ENCODE measurements around the gene OSR1. TPM values are rescaled to one million over a fixed set of nuclear protein-coding genes. Genes with fewer than 3 reads are reported as not detected.

Gene OSR1
- polyA plus RNA-seq, 1 of the 3 experiments (the other 2 are of a cell fraction), result 76.6 TPM

- TF ChIP-seq JUND (IDR thresholded peaks at IDR 0.05), result no peak
- no peak for TF ChIP-seq YY1 (IDR thresholded peaks at IDR 0.05; ENCODE audit: low read depth)
- TF ChIP-seq EP300 (IDR thresholded peaks at IDR 0.05; ENCODE audit: borderline replicate concordance in 1 of 2, low read depth in 1 of 2, low read length in 1 of 2), result no peak
- no peak for TF ChIP-seq NRF1 (IDR thresholded peaks at IDR 0.05; ENCODE audit: low read depth, low read length)
- no peak for TF ChIP-seq SIN3A (IDR thresholded peaks at IDR 0.05; ENCODE audit: borderline replicate concordance, low read depth, low read length)
Measured at GRCh38 chr2:19337202-19337601, 21.2 kb downstream of the OSR1 start (continued).

DNA sequence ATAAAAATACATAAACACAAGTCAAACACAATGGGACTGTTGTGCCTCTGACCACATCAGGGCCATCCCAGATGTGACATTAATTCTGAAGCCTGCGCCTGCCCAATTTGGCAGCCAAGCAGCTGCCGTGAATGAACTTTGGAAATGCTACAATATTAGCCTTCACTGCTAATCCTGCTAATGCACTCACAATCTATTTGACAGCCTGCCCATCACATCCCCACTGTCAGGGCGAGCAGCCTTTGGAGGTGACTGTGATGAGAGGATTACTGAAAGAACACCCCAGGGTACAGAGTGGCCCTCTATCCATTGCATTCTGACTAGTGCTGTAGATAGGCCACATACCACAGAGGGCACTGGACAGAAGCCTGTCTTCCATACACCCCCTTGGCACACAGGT lies 21.6 kb downstream of the OSR1 start:
- CTCF ChIA-PET, result interaction anchor here (0.6 to 5.9 kb wide), 4 partner anchors 12 to 950 kb away, joined by 3 to 33 read pairs (median 4); no protein-coding TSS in a partner anchor

More for the DNA sequence above, 21.6 kb downstream of the OSR1 start:
- no peak for TF ChIP-seq FOSL2 (IDR thresholded peaks at IDR 0.05; ENCODE audit: borderline replicate concordance, low read depth)
- no peak for TF ChIP-seq ELF1 (IDR thresholded peaks at IDR 0.05)
- no peak for TF ChIP-seq FOXJ3 (CRISPR knock-in tag; IDR thresholded peaks at IDR 0.05)
- no peak for TF ChIP-seq REST (IDR thresholded peaks at IDR 0.05; ENCODE audit: low read depth, low read length)
- TF ChIP-seq GATA2 (CRISPR knock-in tag; IDR thresholded peaks at IDR 0.05), result no peak
- TF ChIP-seq EP300 (IDR thresholded peaks at IDR 0.05; ENCODE audit: borderline replicate concordance in 1 of 2, low read depth in 1 of 2, low read length in 1 of 2), result no peak
- no peak for TF ChIP-seq MXI1 (IDR thresholded peaks at IDR 0.05; ENCODE audit: low read depth, low read length)
- no peak for TF ChIP-seq RFX5 (IDR thresholded peaks at IDR 0.05; ENCODE audit: low read length)
- TF ChIP-seq, protein P1, sequence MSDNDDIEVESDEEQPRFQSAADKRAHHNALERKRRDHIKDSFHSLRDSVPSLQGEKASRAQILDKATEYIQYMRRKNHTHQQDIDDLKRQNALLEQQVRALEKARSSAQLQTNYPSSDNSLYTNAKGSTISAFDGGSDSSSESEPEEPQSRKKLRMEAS (IDR thresholded peaks at IDR 0.05; ENCODE audit: low read depth), result no peak
- TF ChIP-seq, protein P2, sequence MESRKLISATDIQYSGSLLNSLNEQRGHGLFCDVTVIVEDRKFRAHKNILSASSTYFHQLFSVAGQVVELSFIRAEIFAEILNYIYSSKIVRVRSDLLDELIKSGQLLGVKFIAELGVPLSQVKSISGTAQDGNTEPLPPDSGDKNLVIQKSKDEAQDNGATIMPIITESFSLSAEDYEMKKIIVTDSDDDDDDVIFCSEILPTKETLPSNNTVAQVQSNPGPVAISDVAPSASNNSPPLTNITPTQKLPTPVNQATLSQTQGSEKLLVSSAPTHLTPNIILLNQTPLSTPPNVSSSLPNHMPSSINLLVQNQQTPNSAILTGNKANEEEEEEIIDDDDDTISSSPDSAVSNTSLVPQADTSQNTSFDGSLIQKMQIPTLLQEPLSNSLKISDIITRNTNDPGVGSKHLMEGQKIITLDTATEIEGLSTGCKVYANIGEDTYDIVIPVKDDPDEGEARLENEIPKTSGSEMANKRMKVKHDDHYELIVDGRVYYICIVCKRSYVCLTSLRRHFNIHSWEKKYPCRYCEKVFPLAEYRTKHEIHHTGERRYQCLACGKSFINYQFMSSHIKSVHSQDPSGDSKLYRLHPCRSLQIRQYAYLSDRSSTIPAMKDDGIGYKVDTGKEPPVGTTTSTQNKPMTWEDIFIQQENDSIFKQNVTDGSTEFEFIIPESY (IDR thresholded peaks at IDR 0.05; ENCODE audit: borderline replicate concordance, low read depth), result no peak
- no peak for TF ChIP-seq NRF1 (IDR thresholded peaks at IDR 0.05; ENCODE audit: low read depth, low read length)
- H3F3A ChIP-seq (replicated peaks; ENCODE audit: insufficient read depth), result no peaks in the 10 kb centered on the region
- peaks cover 0 to 7% of the 10 kb centered on the region in 2 experiments for H3K36me3 ChIP-seq (replicated peaks in 1 of 2; ENCODE audit: control insufficient read depth in 1 of 2, insufficient read depth in 2 of 2, low read length in 1 of 2)
- no peak overlapping the region for H3K4me3 ChIP-seq (ENCODE audit: low read depth in 2 of 2, low read length in 1 of 2)
- no peaks in the 10 kb centered on the region for H4K20me1 ChIP-seq (ENCODE audit: insufficient read depth)
- WGBS (ENCODE audit: low lambda C conversion rate), result 97% methylated on average over 3 of the region's 3 CpGs
- H3K9me3 ChIP-seq, result no peaks in the 10 kb centered on the region
- H3K27me3 ChIP-seq (ENCODE audit: insufficient read depth), result no peaks in the 10 kb centered on the region
- H3K9ac ChIP-seq, result no peak overlapping the region
- no peaks in the 10 kb centered on the region for H3K9me2 ChIP-seq
- H3K27ac ChIP-seq (ENCODE audit: low read depth in 2 of 2, low read length in 1 of 2), result no peak overlapping the region
- no peaks in the 10 kb centered on the region for H3K79me2 ChIP-seq (ENCODE audit: insufficient read depth)
- no peak overlapping the region for H3K4me2 ChIP-seq
- no peak overlapping the region for H2AFZ ChIP-seq (ENCODE audit: low read depth)
- peaks cover 0 to 3% of the 10 kb centered on the region in 2 experiments; a peak in 1 of 4 replicates for H3K4me1 ChIP-seq (ENCODE audit: control insufficient read depth in 1 of 2, insufficient read depth in 2 of 2, low read depth in 1 of 2, low read length in 1 of 2)
- DNase-seq, result no peak
- POLR2A ChIA-PET, result no interaction called here

Data from SK-N-SH (cell line).